SK-MEL-5 (cell line): ENCODE measurements around the gene RASSF3. TPM values are rescaled to one million over a fixed set of nuclear protein-coding genes. Genes with fewer than 3 reads are reported as not detected.
"Not testable (repeated sequence)": the region's sequence is repeated elsewhere in the genome, so short reads cannot be mapped to it uniquely, and the experiment has no call there.

Experiments used
- DNase-seq: peaks from one replicate; pipeline ENCODE4 v3.0.0-alpha.2; 2016; ENCODE audit warnings: low read depth, low spot score
- in situ Hi-C: cut with HindIII; loops from 2 replicates; pipeline ENCODE4 v1.10.0; 2016; ENCODE audit warnings: low sequenced_read_pairs, high pct_unique_total_duplicates, low pct_unique_long_range_greater_than_20kb
- total RNA-seq: library from RNA; depleted of rRNA; stranded (reverse); fragments of >200 nt; shearing (Covaris generic); gene quantifications from 2 replicates; pipeline ENCODE4 v1.2.3, GENCODE V29; 2014

The RASSF3 gene
- total RNA-seq, 1 experiment from 2014 or later, result 117 TPM

DNA sequence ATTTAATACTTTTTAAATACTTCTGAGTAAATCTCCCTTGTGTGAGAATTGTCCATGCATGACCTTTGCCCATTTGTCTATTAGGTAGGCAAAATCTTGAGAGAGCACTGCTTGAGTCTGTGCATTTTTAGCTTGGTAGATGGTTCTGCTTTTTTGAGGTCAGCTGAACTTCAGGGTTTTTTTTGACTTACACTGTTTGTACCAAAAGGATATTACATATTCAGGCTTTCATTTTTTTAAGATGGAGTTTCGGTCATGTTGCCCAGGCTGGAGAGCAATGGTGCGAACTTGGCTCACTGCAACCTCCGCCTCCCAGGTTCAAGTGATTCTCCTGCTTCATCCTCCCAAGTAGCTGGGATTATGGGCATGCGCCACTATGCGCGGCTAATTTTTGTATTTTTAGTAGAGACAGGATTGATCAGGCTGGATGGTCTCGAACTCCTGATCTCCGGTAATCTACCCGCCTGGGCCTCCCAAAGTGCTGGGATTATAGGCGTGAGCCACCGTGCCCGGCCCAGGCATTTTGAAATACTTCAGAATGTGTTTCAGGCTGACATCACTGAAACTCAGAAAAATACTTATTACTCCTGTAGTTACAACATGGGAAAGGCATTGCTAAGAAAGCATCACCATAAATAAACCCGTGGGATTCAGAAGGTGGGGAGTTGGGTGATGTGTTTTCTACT is 11.1 kb downstream of the RASSF3 start:
- in situ Hi-C loops, result no loop called here
- DNase-seq, result no peak

DNA sequence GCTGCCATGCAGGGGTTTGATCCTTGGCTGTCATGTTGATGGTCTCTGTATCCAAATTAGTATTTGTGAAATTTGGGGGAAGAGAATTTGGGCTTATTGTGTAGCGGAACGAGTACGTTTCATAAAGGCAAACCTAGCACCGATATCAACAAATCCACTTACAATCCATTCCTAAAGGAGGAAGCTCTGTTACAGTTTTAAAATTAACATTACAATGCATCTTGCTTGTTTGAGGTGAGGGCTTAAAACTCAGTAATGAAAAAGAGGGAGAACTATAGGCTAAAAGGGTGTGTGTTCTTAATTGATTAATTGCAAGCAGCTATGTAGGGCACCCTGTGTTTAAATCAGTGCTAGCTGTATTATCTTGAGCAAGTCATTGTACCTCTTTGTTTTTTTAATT is 13.7 kb downstream of the RASSF3 start:
- DNase-seq, result no peak
- in situ Hi-C loops, result no loop called here

- in situ Hi-C loops, result no loop called here
- DNase-seq, result peak; percentile 99
These were observed 15.2 kb downstream of the RASSF3 start for GRCh38 chr12:64625243-64626077.

- DNase-seq, in situ Hi-C loops: not testable (repeated sequence)
These were observed 16.3 kb downstream of the RASSF3 start for GRCh38 chr12:64626588-64626987.

DNA sequence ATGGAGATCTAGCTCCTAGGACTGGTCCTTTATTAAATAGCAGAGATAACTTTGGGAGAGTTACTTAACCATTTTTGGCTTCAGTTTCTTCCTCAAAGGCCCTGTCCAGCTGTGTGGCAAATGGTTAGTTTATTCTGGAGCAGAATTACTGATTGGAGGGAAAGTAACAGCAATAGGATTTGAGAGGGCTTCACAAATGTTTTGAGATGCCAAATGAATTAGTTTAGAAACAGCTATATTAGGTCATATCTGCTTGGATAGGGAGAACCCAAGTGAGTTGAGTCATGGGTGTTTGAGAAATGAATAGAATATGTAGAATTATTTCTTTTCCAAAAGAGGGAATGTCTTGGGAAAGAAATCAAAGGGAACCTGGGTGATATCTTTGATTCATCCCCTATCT is 17.5 kb downstream of the RASSF3 start:
- DNase-seq, result no peak
- in situ Hi-C loops, result no loop called here

DNA sequence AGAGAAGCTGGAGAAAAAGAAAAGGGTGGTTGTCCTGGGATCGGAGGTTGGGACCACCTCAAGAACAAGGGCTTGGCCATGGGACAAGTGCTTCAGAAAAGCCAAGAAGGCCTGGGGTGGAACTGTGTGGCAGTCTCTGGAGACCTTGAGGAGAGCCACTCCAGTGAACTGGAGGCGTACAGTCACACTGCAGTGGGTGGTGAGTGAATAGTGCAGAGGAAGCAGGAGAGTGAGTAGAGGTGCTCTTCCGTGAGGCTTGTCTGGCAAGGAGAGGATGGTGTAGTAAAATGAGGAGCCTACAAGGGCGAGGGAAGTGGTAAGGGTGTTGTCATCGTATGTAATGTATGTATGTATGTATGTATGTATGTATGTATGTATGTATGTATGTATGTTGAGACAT is 20.9 kb downstream of the RASSF3 start:
- in situ Hi-C loops, result no loop called here
- DNase-seq, result no peak

GRCh38 chr12:64633011-64633939 is 23.0 kb downstream of the RASSF3 start:
- in situ Hi-C loops, result no loop called here
- no peak for DNase-seq

DNA sequence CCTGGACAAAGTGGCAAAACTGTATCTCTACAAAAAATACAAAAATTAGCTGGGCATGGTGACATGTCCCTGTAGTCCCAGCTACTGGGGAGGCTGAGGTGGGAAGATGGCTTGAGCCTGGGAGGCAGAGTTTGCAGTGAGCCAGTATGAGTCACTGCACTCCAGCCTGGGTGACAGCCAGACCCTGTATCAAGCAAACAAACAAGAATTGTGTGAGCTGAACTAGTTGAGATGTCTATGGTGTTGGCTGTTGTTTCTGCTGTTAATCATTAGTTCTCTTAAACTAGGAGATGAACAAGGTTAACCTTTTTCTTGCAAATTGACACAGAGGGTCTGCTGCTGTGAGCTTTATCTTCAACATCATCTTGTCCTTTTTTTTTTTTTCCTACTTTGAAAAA is 23.6 kb downstream of the RASSF3 start:
- in situ Hi-C loops, result no loop called here
- peak; percentile 68 for DNase-seq

GRCh38 chr12:64634508-64635092 is 24.3 kb downstream of the RASSF3 start:
- in situ Hi-C loops, result no loop called here
- DNase-seq, result no peak

GRCh38 chr12:64635356-64635998 is 25.2 kb downstream of the RASSF3 start:
- in situ Hi-C loops, result no loop called here
- no peak for DNase-seq

DNA sequence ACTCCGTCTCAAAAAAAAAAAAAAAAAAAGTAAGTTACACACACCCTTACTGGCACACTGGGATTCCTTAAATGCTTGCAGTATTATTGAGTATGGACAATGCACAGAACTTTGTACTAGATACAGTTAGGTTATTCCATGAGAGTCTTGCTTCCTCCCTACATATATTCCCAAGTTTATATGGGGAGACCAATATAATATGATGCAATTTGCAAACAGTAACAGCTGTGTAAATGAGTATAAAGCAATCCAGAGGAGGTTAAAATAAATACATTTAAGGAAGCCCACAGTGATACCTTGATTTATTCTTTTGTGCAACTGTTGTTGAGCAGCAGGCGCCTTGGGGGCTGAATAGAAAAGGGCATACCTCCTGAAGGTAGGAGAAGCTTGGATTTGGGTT is 26.6 kb downstream of the RASSF3 start:
- no peak for DNase-seq
- in situ Hi-C loops, result no loop called here

- in situ Hi-C loops, result no loop called here
- DNase-seq, result no peak
These were observed 29.2 kb downstream of the RASSF3 start for GRCh38 chr12:64639466-64639865.

GRCh38 chr12:64646318-64646717 is 36.0 kb downstream of the RASSF3 start:
- in situ Hi-C loops, result no loop called here

DNA sequence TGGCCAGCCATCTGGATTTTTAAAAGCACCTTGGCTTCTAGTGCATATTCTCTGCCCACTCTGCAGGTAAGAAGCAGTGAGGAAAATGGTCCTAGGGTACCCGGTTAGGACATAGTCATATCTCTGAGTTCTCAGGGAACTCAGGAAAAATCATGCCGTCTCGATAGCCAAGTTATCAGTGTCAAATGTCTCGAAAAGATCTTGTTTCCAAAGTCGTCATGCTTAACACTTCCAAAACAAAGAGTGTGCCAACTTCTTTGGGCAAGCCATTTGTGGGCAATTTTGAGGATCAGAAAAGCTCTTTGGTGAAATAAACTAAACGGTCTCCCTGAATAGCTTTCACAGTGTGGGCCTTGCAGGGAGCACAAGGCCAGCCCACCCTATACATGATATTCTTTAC is 39.2 kb downstream of the RASSF3 start:
- in situ Hi-C loops, result no loop called here
- no peak for DNase-seq

More at GRCh38 chr12:64646318-64646717, 36.0 kb downstream of the RASSF3 start:
- DNase-seq, result no peak

GRCh38 chr12:64650762-64651161 is 40.5 kb downstream of the RASSF3 start:
- in situ Hi-C loops, result no loop called here
- no peak for DNase-seq

GRCh38 chr12:64652346-64652745 is 42.1 kb downstream of the RASSF3 start:
- in situ Hi-C loops, result no loop called here
- no peak for DNase-seq

GRCh38 chr12:64653123-64653522 is 42.8 kb downstream of the RASSF3 start:
- no peak for DNase-seq
- in situ Hi-C loops, result no loop called here
